GM12891 (cell line): ENCODE measurements around the gene THAP3. TPM values are rescaled to one million over a fixed set of nuclear protein-coding genes. Genes with fewer than 3 reads are reported as not detected.

Source experiments
- DNase-seq: peaks from one replicate; pipeline ENCODE4 v3.0.0; 2011; ENCODE audit warnings: low spot score; ENCODE audit not compliant: insufficient read length
- FAIRE-seq: peaks from 2 replicates; lab custom pipeline; 2011; peaks lifted over from hg19 to GRCh38; lab: Jason Lieb, UNC
- PAX5 ChIP-seq: IDR thresholded peaks from 2 replicates; pipeline ENCODE4 v1.6.1; 2011; ENCODE audit warnings: low read length, moderate library complexity, mild to moderate bottlenecking; ENCODE audit not compliant: insufficient read depth, severe bottlenecking
- POLR2A ChIP-seq: IDR thresholded peaks from 2 replicates; pipeline ENCODE4 v1.6.1; 2011; ENCODE audit warnings: low read depth, low read length, control low read depth
- POLR2AphosphoS5 ChIP-seq: IDR thresholded peaks from 2 replicates; pipeline ENCODE4 v1.6.1; 2011; ENCODE audit warnings: low read depth, low read length, control low read depth
- POU2F2 ChIP-seq: IDR thresholded peaks from 2 replicates; pipeline ENCODE4 v1.6.1; 2011; ENCODE audit warnings: low read depth, mild to moderate bottlenecking, control low read depth, low read length, moderate library complexity
- SPI1 ChIP-seq: IDR thresholded peaks from 2 replicates; pipeline ENCODE4 v1.6.1; 2011; ENCODE audit warnings: low read depth, low read length, control low read depth
- TAF1 ChIP-seq: IDR thresholded peaks from 2 replicates; pipeline ENCODE4 v1.6.1; 2011; ENCODE audit warnings: low read depth, low read length, control low read depth
- polyA plus RNA-seq: library from polyadenylated mRNA; unstranded; fragments of >200 nt; gene quantifications from one replicate; pipeline ENCODE4 v1.2.1, GENCODE V29; 2012; ENCODE audit warnings: low read depth, missing spikeins, inconsistent platforms; ENCODE audit not compliant: missing spikeins

THAP3 gene, protein sequence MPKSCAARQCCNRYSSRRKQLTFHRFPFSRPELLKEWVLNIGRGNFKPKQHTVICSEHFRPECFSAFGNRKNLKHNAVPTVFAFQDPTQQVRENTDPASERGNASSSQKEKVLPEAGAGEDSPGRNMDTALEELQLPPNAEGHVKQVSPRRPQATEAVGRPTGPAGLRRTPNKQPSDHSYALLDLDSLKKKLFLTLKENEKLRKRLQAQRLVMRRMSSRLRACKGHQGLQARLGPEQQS
- polyA plus RNA-seq, result 13.1 TPM

DNA sequence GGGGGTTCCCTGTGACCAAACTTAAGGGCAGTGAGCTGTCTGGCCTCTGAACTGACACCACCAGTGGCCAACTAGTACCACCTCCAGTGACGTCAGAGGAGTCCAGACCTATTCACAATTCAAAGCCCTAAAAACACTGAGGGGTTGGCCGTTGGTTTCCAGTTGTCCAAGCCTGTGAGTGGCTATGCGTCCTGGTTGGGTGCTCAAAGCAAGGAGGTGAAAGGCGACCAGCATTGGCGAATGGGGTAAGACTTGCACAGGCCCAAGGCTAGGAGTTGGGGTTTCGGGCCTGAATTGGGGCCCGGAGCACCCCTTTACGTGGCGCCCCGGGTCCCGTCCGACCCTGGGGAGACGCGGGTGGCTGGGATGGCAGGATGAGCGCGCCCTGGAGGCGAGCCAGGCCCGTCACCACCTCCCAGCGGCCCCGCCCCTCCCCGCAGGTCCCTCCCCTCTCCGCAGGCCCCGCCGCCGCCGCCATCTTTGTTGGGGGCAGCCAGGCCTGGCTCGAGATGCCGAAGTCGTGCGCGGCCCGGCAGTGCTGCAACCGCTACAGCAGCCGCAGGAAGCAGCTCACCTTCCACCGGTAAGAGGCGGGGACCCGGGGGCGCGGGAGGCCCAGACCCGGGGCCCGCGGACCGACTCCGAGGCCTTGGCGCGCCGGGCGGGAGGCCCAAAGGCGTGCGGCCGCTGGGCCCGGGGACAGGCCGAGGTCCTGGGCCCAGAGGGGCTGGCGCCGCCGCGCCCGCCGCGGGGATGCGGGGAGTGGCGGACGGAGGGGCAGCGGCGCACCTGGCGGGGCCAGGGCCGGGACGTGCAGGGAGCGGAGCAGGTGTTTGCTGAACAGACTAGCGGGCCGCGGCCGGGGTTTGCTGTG lies at the start of gene THAP3:
Gene THAP3 (plus strand): TSS at position 159 of the 874 bp plus-strand sequence. CDS start 351 bp downstream, at position 510.
- DNase-seq, result peak; percentile 98
- 0 out of 2 replicates have a peak, but pooled peaks have one; percentile 64 for TF ChIP-seq POLR2AphosphoS5
- no peak for TF ChIP-seq TAF1
- TF ChIP-seq POLR2A, result no peak
- no peak for TF ChIP-seq POU2F2
- FAIRE-seq, result peak; percentile 98

DNA sequence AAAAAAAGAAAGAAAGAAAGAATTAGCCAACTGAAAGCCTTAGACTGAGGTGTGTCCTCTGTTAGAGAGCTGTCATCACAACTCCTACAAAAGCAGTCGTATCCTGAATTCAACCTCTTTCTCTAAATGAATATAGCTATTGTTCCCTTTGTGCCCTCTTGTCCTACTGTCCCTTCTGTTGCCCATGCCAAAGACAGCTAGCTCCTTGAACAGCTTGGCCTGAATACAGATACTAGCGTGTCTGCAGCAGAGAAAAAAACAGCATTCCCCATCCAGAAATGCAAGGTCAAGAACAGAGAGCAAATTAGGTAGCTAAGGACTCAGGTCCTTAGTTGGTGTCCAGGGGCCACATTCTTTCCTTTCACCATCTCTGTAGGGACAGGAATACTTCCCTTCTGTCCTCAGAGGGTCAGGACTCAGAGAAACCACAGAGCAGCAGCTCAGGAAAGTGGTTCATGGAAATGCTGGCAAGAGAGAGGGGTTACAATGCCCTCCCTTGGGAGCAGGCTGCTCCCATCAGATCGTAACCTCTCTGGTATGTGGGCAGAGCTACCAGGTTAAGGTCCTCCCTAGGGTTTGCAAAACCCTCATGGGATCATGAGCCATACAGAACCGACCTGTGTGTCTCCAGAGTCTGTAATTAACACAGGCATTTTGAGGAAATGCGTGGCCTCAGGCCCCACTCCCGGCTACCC lies 46.7 kb upstream of the THAP3 start:
- no peak for FAIRE-seq
- no peak for DNase-seq
- TF ChIP-seq TAF1 (no peak), PAX5 (no peak), POLR2A (no peak), SPI1 (no peak), POLR2AphosphoS5 (no peak), POU2F2 (no peak)

DNA sequence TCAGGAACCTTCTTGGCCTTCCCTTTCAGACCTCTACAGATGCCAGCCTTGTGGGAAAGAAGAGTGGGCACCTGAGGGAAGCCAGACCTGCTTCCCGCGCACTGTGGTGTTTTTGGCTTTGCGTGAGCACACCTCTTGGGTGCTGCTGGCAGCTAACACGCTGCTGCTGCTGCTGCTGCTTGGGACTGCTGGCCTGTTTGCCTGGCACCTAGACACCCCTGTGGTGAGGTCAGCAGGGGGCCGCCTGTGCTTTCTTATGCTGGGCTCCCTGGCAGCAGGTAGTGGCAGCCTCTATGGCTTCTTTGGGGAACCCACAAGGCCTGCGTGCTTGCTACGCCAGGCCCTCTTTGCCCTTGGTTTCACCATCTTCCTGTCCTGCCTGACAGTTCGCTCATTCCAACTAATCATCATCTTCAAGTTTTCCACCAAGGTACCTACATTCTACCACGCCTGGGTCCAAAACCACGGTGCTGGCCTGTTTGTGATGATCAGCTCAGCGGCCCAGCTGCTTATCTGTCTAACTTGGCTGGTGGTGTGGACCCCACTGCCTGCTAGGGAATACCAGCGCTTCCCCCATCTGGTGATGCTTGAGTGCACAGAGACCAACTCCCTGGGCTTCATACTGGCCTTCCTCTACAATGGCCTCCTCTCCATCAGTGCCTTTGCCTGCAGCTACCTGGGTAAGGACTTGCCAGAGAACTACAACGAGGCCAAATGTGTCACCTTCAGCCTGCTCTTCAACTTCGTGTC lies 45.9 kb upstream of the THAP3 start:
- FAIRE-seq, result no peak
- TF ChIP-seq POLR2AphosphoS5 (no peak), TAF1 (no peak), POU2F2 (no peak), PAX5 (no peak), SPI1 (no peak), POLR2A (no peak)
- no peak for DNase-seq

DNA sequence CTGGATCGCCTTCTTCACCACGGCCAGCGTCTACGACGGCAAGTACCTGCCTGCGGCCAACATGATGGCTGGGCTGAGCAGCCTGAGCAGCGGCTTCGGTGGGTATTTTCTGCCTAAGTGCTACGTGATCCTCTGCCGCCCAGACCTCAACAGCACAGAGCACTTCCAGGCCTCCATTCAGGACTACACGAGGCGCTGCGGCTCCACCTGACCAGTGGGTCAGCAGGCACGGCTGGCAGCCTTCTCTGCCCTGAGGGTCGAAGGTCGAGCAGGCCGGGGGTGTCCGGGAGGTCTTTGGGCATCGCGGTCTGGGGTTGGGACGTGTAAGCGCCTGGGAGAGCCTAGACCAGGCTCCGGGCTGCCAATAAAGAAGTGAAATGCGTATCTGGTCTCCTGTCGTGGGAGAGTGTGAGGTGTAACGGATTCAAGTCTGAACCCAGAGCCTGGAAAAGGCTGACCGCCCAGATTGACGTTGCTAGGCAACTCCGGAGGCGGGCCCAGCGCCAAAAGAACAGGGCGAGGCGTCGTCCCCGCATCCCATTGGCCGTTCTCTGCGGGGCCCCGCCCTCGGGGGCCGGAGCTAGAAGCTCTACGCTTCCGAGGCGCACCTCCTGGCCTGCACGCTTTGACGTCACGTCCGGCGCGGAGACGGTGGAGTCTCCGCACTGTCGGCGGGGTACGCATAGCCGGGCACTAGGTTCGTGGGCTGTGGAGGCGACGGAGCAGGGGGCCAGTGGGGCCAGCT lies 45.1 kb upstream of the THAP3 start, which contains the start of gene ZBTB48:
Gene ZBTB48 (plus strand): TSS at position 621 of the 745 bp plus-strand sequence. CDS start 616 bp downstream, outside the sequence.
- TF ChIP-seq SPI1 (no peak), POLR2A (peak; percentile 89), POU2F2 (0 out of 2 replicates have a peak, but pooled peaks have one; percentile 29), POLR2AphosphoS5 (peak; percentile 93), PAX5 (no peak), TAF1 (peak; percentile 62; the same call in 1 of the 2 replicates)
- peak; percentile 100 for DNase-seq
- FAIRE-seq, result peak; percentile 100

DNA sequence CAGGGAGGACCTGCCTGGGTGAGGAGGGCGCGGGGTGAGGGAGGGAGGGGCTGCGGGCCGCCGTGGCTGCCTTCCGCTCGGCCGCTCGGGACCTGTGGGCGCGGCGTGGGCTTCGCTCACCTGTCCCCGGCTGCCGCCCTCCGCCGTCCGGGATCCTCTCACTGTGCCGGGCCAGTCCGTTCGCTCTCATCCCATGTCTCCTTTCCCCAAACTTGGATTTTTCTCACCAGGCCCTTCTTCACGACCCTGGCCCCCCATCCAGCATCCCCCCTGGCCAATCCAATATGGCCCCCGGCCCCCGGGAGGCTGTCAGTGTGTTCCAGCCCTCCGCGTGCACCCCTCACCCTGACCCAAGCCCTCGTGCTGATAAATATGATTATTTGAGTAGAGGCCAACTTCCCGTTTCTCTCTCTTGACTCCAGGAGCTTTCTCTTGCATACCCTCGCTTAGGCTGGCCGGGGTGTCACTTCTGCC lies 44.5 kb upstream of the THAP3 start:
- no peak for TF ChIP-seq POLR2A
- TF ChIP-seq TAF1, result no peak; the same call in none of the 2 replicates
- TF ChIP-seq SPI1, result no peak
- no peak for TF ChIP-seq PAX5
- no peak for TF ChIP-seq POU2F2
- no peak for TF ChIP-seq POLR2AphosphoS5
- no peak for FAIRE-seq

DNA sequence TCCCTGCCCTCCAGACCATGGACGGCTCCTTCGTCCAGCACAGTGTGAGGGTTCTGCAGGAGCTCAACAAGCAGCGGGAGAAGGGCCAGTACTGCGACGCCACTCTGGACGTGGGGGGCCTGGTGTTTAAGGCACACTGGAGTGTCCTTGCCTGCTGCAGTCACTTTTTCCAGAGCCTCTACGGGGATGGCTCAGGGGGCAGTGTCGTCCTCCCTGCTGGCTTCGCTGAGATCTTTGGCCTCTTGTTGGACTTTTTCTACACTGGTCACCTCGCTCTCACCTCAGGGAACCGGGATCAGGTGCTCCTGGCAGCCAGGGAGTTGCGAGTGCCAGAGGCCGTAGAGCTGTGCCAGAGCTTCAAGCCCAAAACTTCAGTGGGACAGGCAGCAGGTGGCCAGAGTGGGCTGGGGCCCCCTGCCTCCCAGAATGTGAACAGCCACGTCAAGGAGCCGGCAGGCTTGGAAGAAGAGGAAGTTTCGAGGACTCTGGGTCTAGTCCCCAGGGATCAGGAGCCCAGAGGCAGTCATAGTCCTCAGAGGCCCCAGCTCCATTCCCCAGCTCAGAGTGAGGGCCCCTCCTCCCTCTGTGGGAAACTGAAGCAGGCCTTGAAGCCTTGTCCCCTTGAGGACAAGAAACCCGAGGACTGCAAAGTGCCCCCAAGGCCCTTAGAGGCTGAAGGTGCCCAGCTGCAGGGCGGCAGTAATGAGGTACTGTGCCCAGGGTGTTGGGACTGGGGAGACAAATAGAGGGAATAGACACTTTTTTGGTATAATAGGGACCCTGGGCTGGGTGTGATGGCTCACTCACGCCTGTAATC lies 43.9 kb upstream of the THAP3 start:
- peak; percentile 66 for FAIRE-seq
- TF ChIP-seq TAF1, result no peak
- TF ChIP-seq SPI1, result no peak
- no peak for TF ChIP-seq POLR2AphosphoS5
- TF ChIP-seq POLR2A, result no peak
- no peak for TF ChIP-seq PAX5
- TF ChIP-seq POU2F2, result no peak

More for the DNA sequence above, 44.5 kb upstream of the THAP3 start:
- DNase-seq, result no peak

DNA sequence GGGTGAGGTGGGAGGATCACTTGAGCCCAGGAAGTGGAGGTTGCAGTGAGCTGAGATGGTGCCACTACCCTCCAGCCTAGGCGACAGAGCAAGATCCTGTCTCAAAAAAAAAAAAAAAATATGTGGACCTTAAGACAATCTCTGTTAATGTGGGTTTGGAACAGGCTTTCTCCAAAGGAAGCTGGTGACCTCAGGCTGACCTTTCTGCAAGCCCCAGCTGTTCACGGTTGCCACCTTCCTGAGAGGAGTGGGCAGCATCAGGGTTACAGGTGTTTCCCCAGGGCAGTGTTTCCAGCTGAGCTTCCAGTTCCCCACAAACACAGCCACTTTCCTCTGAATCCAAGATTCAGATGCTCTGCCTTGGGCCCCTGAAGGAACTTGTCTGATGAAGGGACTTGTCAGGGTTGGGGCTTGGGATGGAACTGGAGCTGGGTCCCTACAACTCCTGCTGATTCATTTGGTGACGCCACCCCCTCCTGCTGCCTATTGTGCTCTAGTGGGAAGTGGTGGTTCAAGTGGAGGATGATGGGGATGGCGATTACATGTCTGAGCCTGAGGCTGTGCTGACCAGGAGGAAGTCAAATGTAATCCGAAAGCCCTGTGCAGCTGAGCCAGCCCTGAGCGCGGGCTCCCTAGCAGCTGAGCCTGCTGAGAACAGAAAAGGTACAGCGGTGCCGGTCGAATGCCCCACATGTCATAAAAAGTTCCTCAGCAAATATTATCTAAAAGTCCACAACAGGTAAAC lies 42.9 kb upstream of the THAP3 start:
- TF ChIP-seq POLR2A, result 0 out of 2 replicates have a peak, but pooled peaks have one; percentile 2
- TF ChIP-seq POU2F2, result no peak
- peak; percentile 20; the same call in 1 of the 2 replicates for TF ChIP-seq SPI1
- FAIRE-seq, result peak; percentile 78
- no peak for DNase-seq

More for the DNA sequence above, 43.9 kb upstream of the THAP3 start:
- no peak for DNase-seq
